ENCODE results near the gene USP3.

DNA sequence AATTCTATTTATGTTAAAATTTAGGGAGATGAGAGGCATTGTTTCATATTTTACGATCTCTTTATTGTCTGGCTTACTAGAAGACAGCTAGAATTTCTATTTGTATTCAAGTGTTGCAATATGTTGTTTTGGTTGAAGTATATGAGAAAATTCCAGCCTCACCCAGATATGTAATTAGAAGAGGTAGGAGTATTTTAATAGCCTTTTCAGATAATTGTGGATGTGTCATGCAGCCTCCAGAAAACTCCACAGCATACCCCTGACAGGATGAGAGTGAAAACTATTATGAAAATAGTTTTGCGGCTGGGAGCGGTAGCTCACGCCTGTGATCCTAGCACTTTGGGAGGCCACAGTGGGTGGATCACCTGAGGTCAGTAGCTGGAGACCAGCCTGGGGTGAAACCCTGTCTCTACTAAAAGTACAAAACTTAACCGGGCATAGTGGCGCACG, 21.5 kb upstream of the USP3 start:
- TF ChIP-seq EZH2 (IDR thresholded peaks at IDR 0.05; ENCODE audit: insufficient read depth, poor library complexity, severe bottlenecking), result no peak
- TF ChIP-seq EZH2phosphoT487 (IDR thresholded peaks at IDR 0.05; ENCODE audit: insufficient read depth, low read depth), result no peak

All from GM23248 (cell line).